H1 (cell line): Measurements from ENCODE around the gene ZYG11B. TPM values are rescaled to one million over a fixed set of nuclear protein-coding genes. Genes with fewer than 3 reads are reported as not detected.

Experiments used
- MAFK ChIP-seq: IDR thresholded peaks from 2 replicates; pipeline ENCODE4 v1.6.1; 2012; ENCODE audit warnings: low read depth, mild to moderate bottlenecking, improper control_type of control experiment, low read length
- SIN3A ChIP-seq, 2 experiments: IDR thresholded peaks in 1 of 2; conservative IDR thresholded peaks in 1 of 2; 2 replicates each; pipeline ENCODE4 v1.6.1; 2011 to 2012; ENCODE audit warnings: low read length in 2 of 2, improper control_type of control experiment in 1 of 2, low read depth in 1 of 2, mild to moderate bottlenecking in 1 of 2
- SRF ChIP-seq: IDR thresholded peaks from 2 replicates; pipeline ENCODE4 v1.6.1; 2011; ENCODE audit warnings: mild to moderate bottlenecking, low read depth, low read length, moderate library complexity
- YY1 ChIP-seq: IDR thresholded peaks from 2 replicates; pipeline ENCODE4 v1.6.1; 2011; ENCODE audit warnings: low read depth, mild to moderate bottlenecking, low read length
- polyA plus RNA-seq, 7 experiments: library from polyadenylated mRNA; depleted of rRNA in 3 of 7; stranded (reverse) in 5 of 7; unstranded in 2 of 7; fragments of >200 nt in 5 of 7; fragments of 200-250 nt in 2 of 7; gene quantifications; 1 replicate in 5 of 7; 2 replicates in 1 of 7; 4 replicates in 1 of 7; pipeline versions ENCODE4 v1.2.1 to v1.2.3, GENCODE V29; 2011 to 2013; ENCODE audit warnings: missing spikeins in 2 of 7, mixed read lengths in 2 of 7
- total RNA-seq: library from RNA; stranded (reverse); fragmentation: NEBNext Ultra II Directional; extraction: Animal tissue kit (Norgen Biotek cat#: 25700); gene quantifications from 2 replicates; pipeline ENCODE4 v1.2.1, GENCODE V29; 2021

ZYG11B gene
- total and polyA plus RNA-seq, 2 of the 8 experiments (the other 6 are each of a cell fraction or from before 2014, with no cell fraction given), result 4.4 to 20.9 TPM

DNA sequence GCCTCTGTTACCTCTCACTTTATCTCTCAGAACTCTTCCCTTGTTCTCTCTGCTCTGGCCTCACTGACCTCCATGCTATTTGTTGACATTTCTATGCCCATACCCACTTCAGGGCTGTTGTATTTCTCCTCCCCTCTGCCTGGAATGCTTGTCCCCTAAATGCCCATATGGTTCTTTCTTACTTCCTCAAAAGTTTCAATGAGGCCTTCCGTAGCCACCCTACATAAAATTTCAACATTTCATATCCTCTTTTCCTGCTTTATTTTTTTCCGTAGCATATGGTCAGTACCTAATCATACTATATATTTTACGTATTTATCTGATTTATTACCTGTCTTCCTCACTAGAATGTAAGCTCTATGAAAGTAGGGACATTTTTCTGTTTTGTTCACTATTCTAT lies 69.2 kb downstream of the ZYG11B start (continued):
- TF ChIP-seq SIN3A (conservative IDR thresholded peaks at IDR 0.05 in 1 of 2, IDR thresholded peaks at IDR 0.05 in 1 of 2; ENCODE audit: low read depth in 1 of 2, low read length in 2 of 2), result no peak
- TF ChIP-seq MAFK, result no peak
- no peak for TF ChIP-seq YY1
- TF ChIP-seq SRF, result no peak
